Testis (tissue), 3 donors: ENCODE data around the gene TAC4. TPM values are rescaled to one million over a fixed set of nuclear protein-coding genes. Genes with fewer than 3 reads are reported as not detected.
"Not testable (repeated sequence)": the region's sequence is repeated elsewhere in the genome, so short reads cannot be mapped to it uniquely, and the experiment has no call there.

Source experiments
- DNase-seq: peaks from one replicate; pipeline ENCODE4 v3.0.0-alpha.2; 2019
- H3K27ac ChIP-seq, 2 donors: fragments of 200-600 bp; sonication (generic); one replicate each; pipeline ENCODE4 v1.5.1; 2019
- H3K27me3 ChIP-seq: fragments of 200-600 bp; sonication (generic); one replicate; pipeline ENCODE4 v1.5.1; 2019
- H3K36me3 ChIP-seq: fragments of 200-600 bp; sonication (generic); one replicate; pipeline ENCODE4 v1.5.1; 2017; ENCODE audit warnings: low read depth; ENCODE audit errors: missing control alignments
- H3K4me1 ChIP-seq: fragments of 200-600 bp; sonication (generic); one replicate; pipeline ENCODE4 v1.5.1; 2019
- H3K4me3 ChIP-seq, 2 donors: fragments of 200-600 bp; sonication (generic); one replicate each; pipeline ENCODE4 v1.5.1; 2017 to 2019
- H3K9me3 ChIP-seq: fragments of 200-600 bp; sonication (generic); one replicate; pipeline ENCODE4 v1.5.1; 2017
- POLR2A ChIP-seq: fragments of 450-650 bp; IDR thresholded peaks from one replicate; pipeline ENCODE4 v1.6.1; 2017; ENCODE audit warnings: antibody characterized with exemption, mild to moderate bottlenecking, moderate library complexity
- WGBS, 2 donors: methylation state at CpG; one replicate each; pipeline ENCODE4 v1.1.5; 2018; 5-methylcytosine and 5-hydroxymethylcytosine counted together
- intact Hi-C: fragments of 100-400 bp; cut with DNase I; formaldehyde crosslinking; loops from one replicate; pipeline ENCODE4 v1.15.1; 2023; ENCODE audit warnings: low total_unique reads
- polyA plus RNA-seq: library from polyadenylated mRNA; stranded (reverse); fragments of 350-450 nt; fragmentation: Illumina TruSeq; extraction: RNeasy Lipid Tissue Mini Kit (QIAGEN cat#74804); gene quantifications from one replicate; pipeline ENCODE4 v1.2.3, GENCODE V29; 2014; ENCODE audit warnings: low read depth, low replicate concordance; ENCODE audit not compliant: insufficient read depth
- total RNA-seq, 2 donors: library from RNA; depleted of rRNA; stranded (reverse); fragments of >200 nt; gene quantifications; one replicate each; pipeline ENCODE4 v1.2.3, GENCODE V29; 2016
- TF ChIP-seq, protein P1 (sequence below), 3 experiments: fragments of 450-650 bp in 2 of 3; fragments of 200-600 bp in 1 of 3; sonication (generic) in 1 of 3; IDR thresholded peaks; one replicate each; pipeline ENCODE4 v1.5.1; 2016 to 2019; ENCODE audit warnings: antibody characterized with exemption in 3 of 3, mild to moderate bottlenecking in 2 of 3, moderate library complexity in 1 of 3

Gene TAC4
- total and polyA plus RNA-seq, 3 donors from 2014 or later, result not detected

DNA sequence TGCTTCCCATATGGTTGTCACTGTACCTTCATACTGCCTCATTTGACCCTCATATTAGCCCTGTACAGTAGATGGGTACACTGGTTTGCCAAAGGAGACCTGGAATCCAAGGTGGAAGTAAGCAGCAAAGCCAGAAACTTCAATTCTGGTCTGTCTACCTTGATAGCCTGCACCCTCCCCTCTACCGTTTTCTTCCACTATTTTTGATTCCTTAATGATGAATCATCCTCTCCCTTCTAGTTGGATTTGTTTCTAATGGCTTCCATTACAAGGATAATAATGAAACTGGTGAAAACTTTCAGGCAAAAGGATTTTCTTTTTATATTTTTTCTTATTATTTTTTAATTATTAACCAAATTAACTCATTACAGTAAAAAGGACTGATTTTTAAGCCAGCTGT lies 17.3 kb downstream of the TAC4 start:
- WGBS, 2 donors, result 45 to 73% methylated on average over 1 of the region's 1 CpG
- TF ChIP-seq, protein P1, sequence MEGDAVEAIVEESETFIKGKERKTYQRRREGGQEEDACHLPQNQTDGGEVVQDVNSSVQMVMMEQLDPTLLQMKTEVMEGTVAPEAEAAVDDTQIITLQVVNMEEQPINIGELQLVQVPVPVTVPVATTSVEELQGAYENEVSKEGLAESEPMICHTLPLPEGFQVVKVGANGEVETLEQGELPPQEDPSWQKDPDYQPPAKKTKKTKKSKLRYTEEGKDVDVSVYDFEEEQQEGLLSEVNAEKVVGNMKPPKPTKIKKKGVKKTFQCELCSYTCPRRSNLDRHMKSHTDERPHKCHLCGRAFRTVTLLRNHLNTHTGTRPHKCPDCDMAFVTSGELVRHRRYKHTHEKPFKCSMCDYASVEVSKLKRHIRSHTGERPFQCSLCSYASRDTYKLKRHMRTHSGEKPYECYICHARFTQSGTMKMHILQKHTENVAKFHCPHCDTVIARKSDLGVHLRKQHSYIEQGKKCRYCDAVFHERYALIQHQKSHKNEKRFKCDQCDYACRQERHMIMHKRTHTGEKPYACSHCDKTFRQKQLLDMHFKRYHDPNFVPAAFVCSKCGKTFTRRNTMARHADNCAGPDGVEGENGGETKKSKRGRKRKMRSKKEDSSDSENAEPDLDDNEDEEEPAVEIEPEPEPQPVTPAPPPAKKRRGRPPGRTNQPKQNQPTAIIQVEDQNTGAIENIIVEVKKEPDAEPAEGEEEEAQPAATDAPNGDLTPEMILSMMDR (IDR thresholded peaks at IDR 0.05), result no peak
- TF ChIP-seq POLR2A, result no peak
- Histone ChIP-seq H3K27ac (no peak overlapping the region), H3K4me3 (no peak overlapping the region), H3K4me1 (no peaks in the 10 kb centered on the region), H3K27me3 (no peaks in the 10 kb centered on the region), H3K9me3 (no peaks in the 10 kb centered on the region), H3K36me3 (no peaks in the 10 kb centered on the region)
- DNase-seq, result no peak
- intact Hi-C loops, result no loop called here

DNA sequence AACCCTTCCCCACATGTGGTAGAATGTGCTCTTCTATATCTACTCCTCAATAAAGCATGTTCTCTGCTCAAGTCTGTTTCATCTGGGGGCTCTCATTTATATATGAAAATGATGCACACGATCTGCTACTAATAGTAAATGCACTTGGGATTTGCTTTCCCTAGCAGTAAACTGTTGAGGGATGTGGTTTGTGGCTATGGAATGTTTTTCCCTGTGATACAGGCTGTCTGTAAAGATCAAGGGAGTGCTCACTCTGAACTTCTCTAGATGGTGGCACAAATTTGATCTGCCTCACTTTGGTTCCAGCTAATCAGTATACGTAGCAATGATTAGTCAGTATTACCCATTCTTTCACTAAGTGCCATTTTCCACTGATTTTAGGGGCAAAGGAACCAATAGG lies 18.8 kb downstream of the TAC4 start:
- TF ChIP-seq, protein P1 (IDR thresholded peaks at IDR 0.05), result no peak
- no peak for TF ChIP-seq POLR2A
- H3K36me3 ChIP-seq, result no peaks in the 10 kb centered on the region

DNA sequence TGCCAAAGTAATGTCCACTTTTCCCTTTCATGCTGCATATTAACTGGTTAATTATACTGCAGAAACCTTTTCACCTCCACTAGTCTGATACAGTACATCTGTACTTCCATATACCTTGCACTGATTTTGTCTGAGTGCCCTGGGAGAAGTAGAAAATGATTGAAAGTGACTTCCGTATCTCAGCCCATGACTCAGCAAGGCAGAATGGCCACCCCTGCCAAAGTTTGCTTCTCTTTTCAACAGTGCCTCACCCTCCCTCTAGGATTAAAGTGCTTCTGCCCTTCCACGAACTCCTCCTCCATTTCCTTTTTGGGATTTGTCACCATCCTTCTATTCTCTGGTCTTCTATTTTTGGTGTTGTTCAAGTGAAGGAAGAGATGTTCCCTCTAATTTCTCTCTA lies 19.5 kb downstream of the TAC4 start:
- H3K4me3 ChIP-seq, intact Hi-C loops, H3K4me1 ChIP-seq, H3K27ac ChIP-seq, DNase-seq, H3K9me3 ChIP-seq, H3K36me3 ChIP-seq, H3K27me3 ChIP-seq: not testable (repeated sequence)
- WGBS, 2 donors, result 65 to 74% methylated on average over 2 of the region's 2 CpGs

More for the DNA sequence above, 18.8 kb downstream of the TAC4 start:
- WGBS, 2 donors, result 78 to 88% methylated on average over 2 of the region's 2 CpGs
- no peak overlapping the region for H3K4me3 ChIP-seq
- no peak for DNase-seq
- intact Hi-C loops, result no loop called here
- H3K27me3 ChIP-seq, result no peaks in the 10 kb centered on the region
- no peaks in the 10 kb centered on the region for H3K4me1 ChIP-seq
- H3K9me3 ChIP-seq, result no peaks in the 10 kb centered on the region
- no peak overlapping the region for H3K27ac ChIP-seq

DNA sequence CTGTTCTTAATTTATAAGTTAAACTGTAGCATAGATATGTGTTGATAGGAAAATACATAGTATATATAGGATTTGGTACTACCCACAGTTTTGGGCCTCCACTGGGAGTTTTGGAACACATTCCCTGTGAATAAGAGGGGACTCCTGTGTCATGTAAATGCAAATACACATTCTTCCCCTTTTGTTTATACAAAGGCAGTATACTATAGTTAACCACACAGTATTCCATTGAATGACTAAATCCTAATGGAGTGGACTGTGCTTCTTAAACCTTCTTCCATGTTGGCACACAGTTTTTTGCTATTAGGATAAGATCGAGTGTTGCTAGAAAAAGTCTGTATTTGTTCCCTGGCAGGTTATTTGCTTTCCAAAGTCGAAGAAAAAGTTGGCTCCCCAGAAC lies 22.2 kb downstream of the TAC4 start:
- no peaks in the 10 kb centered on the region for H3K9me3 ChIP-seq
- DNase-seq, result no peak
- 89 to 93% methylated on average over 2 of the region's 2 CpGs for WGBS, 2 donors
- no peak overlapping the region for H3K4me3 ChIP-seq
- no peak overlapping the region for H3K27ac ChIP-seq
- H3K36me3 ChIP-seq, result no peaks in the 10 kb centered on the region
- no peaks in the 10 kb centered on the region for H3K27me3 ChIP-seq
- H3K4me1 ChIP-seq, result no peaks in the 10 kb centered on the region
- no peak for TF ChIP-seq POLR2A
- intact Hi-C loops, result no loop called here

DNA sequence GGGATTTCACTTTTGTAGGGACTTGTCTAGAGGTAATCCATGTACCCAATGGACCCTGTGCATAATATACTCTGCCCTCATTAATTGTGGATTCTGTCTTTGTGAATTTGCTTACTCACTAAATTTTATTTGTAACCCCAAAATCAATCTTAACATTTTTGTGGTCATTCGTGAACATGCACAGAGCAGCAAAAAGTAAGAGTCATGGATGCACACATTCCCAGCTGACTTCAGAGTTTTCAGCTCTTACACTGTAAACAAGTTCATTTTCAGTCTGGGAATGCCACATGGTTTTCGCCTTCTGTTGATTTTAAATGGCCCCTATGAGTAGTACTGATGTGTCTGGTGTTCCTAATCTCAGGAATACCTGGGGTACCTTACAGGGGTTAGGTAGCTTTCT lies 24.3 kb downstream of the TAC4 start:
- WGBS, 2 donors, result 85 to 94% methylated on average over 2 of the region's 2 CpGs
- no peak for TF ChIP-seq POLR2A
- TF ChIP-seq, protein P1 (IDR thresholded peaks at IDR 0.05), result no peak
- H3K4me1 ChIP-seq, result no peaks in the 10 kb centered on the region
- DNase-seq, result no peak
- intact Hi-C loops, result no loop called here
- no peaks in the 10 kb centered on the region for H3K9me3 ChIP-seq
- no peaks in the 10 kb centered on the region for H3K27me3 ChIP-seq
- no peak overlapping the region for H3K4me3 ChIP-seq
- H3K27ac ChIP-seq, result no peak overlapping the region
- no peaks in the 10 kb centered on the region for H3K36me3 ChIP-seq

DNA sequence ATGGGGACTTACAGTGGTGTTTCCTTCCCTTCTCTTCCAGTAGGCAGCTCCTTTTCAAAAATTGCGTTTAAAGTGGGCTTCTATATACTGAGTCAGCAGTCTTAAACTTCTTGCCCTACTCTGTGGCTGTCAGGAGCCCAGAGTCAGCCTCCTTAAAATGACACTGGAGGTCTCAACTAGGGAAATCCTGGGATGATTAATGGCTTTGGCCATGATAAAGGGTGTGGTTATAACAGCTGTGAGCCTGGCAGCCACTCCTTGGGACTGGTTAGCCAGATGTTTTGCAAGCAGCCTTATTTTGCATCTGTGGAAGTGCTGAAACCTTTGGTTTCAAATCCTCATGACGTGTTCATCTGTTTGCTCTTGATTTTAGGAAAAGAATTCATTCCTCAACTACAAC lies 25.0 kb downstream of the TAC4 start:
- Histone ChIP-seq H3K27ac (no peak overlapping the region), H3K27me3 (no peaks in the 10 kb centered on the region), H3K36me3 (no peaks in the 10 kb centered on the region), H3K9me3 (no peaks in the 10 kb centered on the region), H3K4me1 (no peaks in the 10 kb centered on the region), H3K4me3 (no peak overlapping the region)
- intact Hi-C loops, result no loop called here
- 60 to 66% methylated on average over 2 of the region's 2 CpGs for WGBS, 2 donors
- TF ChIP-seq, protein P1 (IDR thresholded peaks at IDR 0.05), result no peak
- no peak for TF ChIP-seq POLR2A
- DNase-seq, result no peak
